HepG2 (cell line): ENCODE data around the gene WBP1. TPM values are rescaled to one million over a fixed set of nuclear protein-coding genes. Genes with fewer than 3 reads are reported as not detected.

Experiments
- ADNP ChIP-seq: sonication (generic); formaldehyde crosslinking; IDR thresholded peaks from 2 replicates; pipeline ENCODE4 v1.4.0; 2020; ENCODE audit warnings: missing genetic modification reagents
- AHR ChIP-seq: IDR thresholded peaks from 2 replicates; pipeline ENCODE4 v1.6.1; 2018; ENCODE audit warnings: missing genetic modification reagents, missing compliant biosample characterization
- CREM ChIP-seq, 2 experiments: sonication (generic) in 1 of 2; formaldehyde crosslinking in 1 of 2; IDR thresholded peaks; 2 replicates each; pipeline versions ENCODE4 v1.4.0 to v1.6.1; 2016 to 2020; ENCODE audit warnings: antibody characterized with exemption in 1 of 2, mild to moderate bottlenecking in 1 of 2, missing genetic modification reagents in 1 of 2
- E2F1 ChIP-seq: sonication (generic); formaldehyde crosslinking; IDR thresholded peaks from 2 replicates; pipeline ENCODE4 v1.5.0; 2020; ENCODE audit warnings: missing genetic modification reagents
- IKZF5 ChIP-seq: IDR thresholded peaks from 2 replicates; pipeline ENCODE4 v1.6.1; 2018; ENCODE audit warnings: missing genetic modification reagents, mild to moderate bottlenecking, missing compliant biosample characterization
- ISL2 ChIP-seq: sonication (generic); formaldehyde crosslinking; IDR thresholded peaks from 2 replicates; pipeline ENCODE4 v1.5.0; 2020; ENCODE audit warnings: missing genetic modification reagents
- JDP2 ChIP-seq: sonication (generic); formaldehyde crosslinking; IDR thresholded peaks from 2 replicates; pipeline ENCODE4 v1.8.1; 2022; ENCODE audit warnings: missing genetic modification reagents, borderline replicate concordance
- KAT8 ChIP-seq: IDR thresholded peaks from 2 replicates; pipeline ENCODE4 v1.6.1; 2016; ENCODE audit warnings: missing genetic modification reagents, missing compliant biosample characterization
- KDM3A ChIP-seq: IDR thresholded peaks from 2 replicates; pipeline ENCODE4 v1.6.1; 2018; ENCODE audit warnings: low read depth, missing compliant biosample characterization
- MAZ ChIP-seq, 2 experiments: sonication (generic) in 1 of 2; formaldehyde crosslinking in 1 of 2; IDR thresholded peaks; 2 replicates each; pipeline versions ENCODE4 v1.5.0 to v1.6.1; 2012 to 2020; ENCODE audit warnings: low read depth in 2 of 2, mild to moderate bottlenecking in 2 of 2, borderline replicate concordance in 1 of 2, improper control_type of control experiment in 1 of 2, low read length in 1 of 2, missing genetic modification reagents in 1 of 2, moderate library complexity in 1 of 2
- PHF5A ChIP-seq: IDR thresholded peaks from one replicate; pipeline ENCODE4 v1.6.1; 2018; ENCODE audit warnings: low read depth, missing genetic modification reagents; ENCODE audit not compliant: unreplicated experiment
- PITX1 ChIP-seq: sonication (generic); formaldehyde crosslinking; IDR thresholded peaks from 2 replicates; pipeline ENCODE4 v1.5.1; 2020; ENCODE audit warnings: mild to moderate bottlenecking, missing genetic modification reagents
- POLR2AphosphoS5 ChIP-seq: IDR thresholded peaks from 2 replicates; pipeline ENCODE4 v1.6.1; 2012; ENCODE audit warnings: low read depth, low read length
- SKIL ChIP-seq: sonication (generic); formaldehyde crosslinking; IDR thresholded peaks from 2 replicates; pipeline ENCODE4 v1.8.0; 2022; ENCODE audit warnings: missing genetic modification reagents, mild to moderate bottlenecking, moderate library complexity, borderline replicate concordance
- ZC3H13 ChIP-seq: sonication (generic); formaldehyde crosslinking; IDR thresholded peaks from 2 replicates; pipeline ENCODE4 v1.8.1; 2023; ENCODE audit warnings: mild to moderate bottlenecking, missing genetic modification reagents, moderate library complexity
- ZNF138 ChIP-seq: sonication (generic); formaldehyde crosslinking; IDR thresholded peaks from 2 replicates; pipeline ENCODE4 v1.5.0; 2020; ENCODE audit warnings: mild to moderate bottlenecking, low read depth, missing genetic modification reagents
- ZNF232 ChIP-seq: sonication (generic); formaldehyde crosslinking; IDR thresholded peaks from 2 replicates; pipeline ENCODE4 v1.4.0; 2020; ENCODE audit warnings: missing genetic modification reagents, borderline replicate concordance
- ZNF350 ChIP-seq: sonication (generic); formaldehyde crosslinking; IDR thresholded peaks from 2 replicates; pipeline ENCODE4 v1.4.0; 2020; ENCODE audit warnings: mild to moderate bottlenecking, low read depth, missing genetic modification reagents, borderline replicate concordance
- ZNF569 ChIP-seq: sonication (generic); formaldehyde crosslinking; IDR thresholded peaks from 2 replicates; pipeline ENCODE4 v1.5.0; 2020; ENCODE audit warnings: mild to moderate bottlenecking, missing genetic modification reagents, moderate library complexity, borderline replicate concordance
- ZNF589 ChIP-seq: sonication (generic); formaldehyde crosslinking; conservative IDR thresholded peaks from 2 replicates; pipeline ENCODE4 v1.8.0; 2022; ENCODE audit warnings: mild to moderate bottlenecking, moderate library complexity, missing genetic modification reagents
- ZNF746 ChIP-seq: sonication (generic); formaldehyde crosslinking; IDR thresholded peaks from 2 replicates; pipeline ENCODE4 v1.8.0; 2022; ENCODE audit warnings: mild to moderate bottlenecking, missing genetic modification reagents
- ZNF883 ChIP-seq: sonication (generic); formaldehyde crosslinking; IDR thresholded peaks from 2 replicates; pipeline ENCODE4 v1.5.1; 2020; ENCODE audit warnings: mild to moderate bottlenecking, missing genetic modification reagents; ENCODE audit errors: not compliant biosample characterization
- polyA plus RNA-seq, 8 experiments: library from polyadenylated mRNA; depleted of rRNA in 3 of 8; stranded (reverse) in 7 of 8; unstranded in 1 of 8; fragments of >200 nt; fragmentation: Illumina TruSeq in 4 of 8; extraction: Trizol in 4 of 8; gene quantifications; 2 replicates each; pipeline versions ENCODE4 v1.2.1 to v1.2.3, GENCODE V29; 2011 to 2016; ENCODE audit warnings: low read depth in 4 of 8, missing spikeins in 1 of 8, mixed read lengths in 1 of 8; ENCODE audit not compliant: insufficient read depth in 1 of 8
- total RNA-seq, 5 experiments: library from RNA; depleted of rRNA; stranded (reverse); fragments of >200 nt; fragmentation: Illumina TruSeq; extraction: Trizol; gene quantifications; 2 replicates each; pipeline ENCODE4 v1.2.3, GENCODE V29; 2016; ENCODE audit warnings: low read depth in 1 of 5
- TF ChIP-seq, protein P1 (sequence below): sonication (generic); formaldehyde crosslinking; conservative IDR thresholded peaks from 2 replicates; pipeline ENCODE4 v1.8.0; 2022; ENCODE audit warnings: low read depth, missing genetic modification reagents

WBP1 gene
- total and polyA plus RNA-seq, 2 of the 13 experiments (the other 11 are each of a cell fraction or from before 2014, with no cell fraction given): 38.8 to 85.7 TPM

DNA sequence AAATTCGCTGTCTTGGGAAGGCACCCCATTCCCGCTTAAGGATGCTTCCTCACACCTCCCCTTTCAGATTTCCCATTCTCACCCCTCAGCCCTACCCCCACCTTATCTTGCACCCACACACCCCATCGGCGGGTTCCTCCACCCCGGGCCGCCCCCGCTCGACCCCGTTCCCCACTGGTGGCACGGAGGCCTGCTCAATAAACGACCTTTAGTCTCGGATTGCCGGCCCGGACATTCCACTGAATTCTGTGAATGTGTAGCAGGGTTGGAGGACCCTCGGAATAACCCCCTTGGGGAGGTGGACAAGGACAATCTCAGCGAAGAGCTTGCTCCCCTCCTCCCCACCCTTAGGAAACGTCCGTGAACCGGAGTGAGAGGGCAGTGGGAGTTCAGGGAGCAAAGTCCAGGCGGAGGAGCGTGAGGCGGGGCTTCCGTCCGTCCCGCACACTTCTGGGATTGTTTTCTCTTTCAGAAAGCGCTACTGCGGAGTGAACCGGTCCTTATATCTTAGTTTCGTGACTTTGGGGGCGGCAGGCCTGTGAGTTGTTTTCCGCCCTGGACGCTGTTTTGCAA lies 44.0 kb downstream of the WBP1 start (continued):
- TF ChIP-seq ZNF350 (CRISPR knock-in tag) (0 out of 2 replicates have a peak, but pooled peaks have one; percentile 49), JDP2 (CRISPR knock-in tag) (peak; percentile 42; the same call in 1 of the 2 replicates), SKIL (CRISPR knock-in tag) (peak; percentile 94), KDM3A (CRISPR knock-in tag) (0 out of 2 replicates have a peak, but pooled peaks have one; percentile 14), PITX1 (CRISPR knock-in tag) (peak; percentile 62; the same call in 1 of the 2 replicates), ZC3H13 (CRISPR knock-in tag) (peak; percentile 81; the same call in 1 of the 2 replicates), ZNF883 (CRISPR knock-in tag) (no peak), ZNF232 (0 out of 2 replicates have a peak, but pooled peaks have one; percentile 19), ZNF589 (CRISPR knock-in tag) (peak; percentile 80), AHR (peak; percentile 49; the same call in 1 of the 2 replicates), KAT8 (CRISPR knock-in tag) (peak; percentile 77; the same call in 1 of the 2 replicates), MAZ (IDR thresholded peaks at IDR 0.05; ENCODE audit: borderline replicate concordance, low read depth, low read length) (peak; percentile 82; the same call in 1 of the 2 replicates), MAZ (CRISPR knock-in tag; IDR thresholded peaks at IDR 0.05; ENCODE audit: low read depth) (peak; percentile 48; the same call in 1 of the 2 replicates), ZNF746 (CRISPR knock-in tag) (peak; percentile 72), IKZF5 (CRISPR knock-in tag) (peak; percentile 84), CREM (IDR thresholded peaks at IDR 0.05) (peak; percentile 75), CREM (CRISPR knock-in tag; IDR thresholded peaks at IDR 0.05) (no peak), PHF5A (peak; percentile 83), ZNF569 (peak; percentile 94; the same call in 1 of the 2 replicates), ZNF138 (CRISPR knock-in tag) (peak; percentile 21; the same call in 1 of the 2 replicates), E2F1 (CRISPR knock-in tag) (peak; percentile 11; the same call in 1 of the 2 replicates), POLR2AphosphoS5 (peak; percentile 86), ADNP (no peak), ISL2 (CRISPR knock-in tag) (peak; percentile 55; the same call in 1 of the 2 replicates)
- TF ChIP-seq, protein P1, sequence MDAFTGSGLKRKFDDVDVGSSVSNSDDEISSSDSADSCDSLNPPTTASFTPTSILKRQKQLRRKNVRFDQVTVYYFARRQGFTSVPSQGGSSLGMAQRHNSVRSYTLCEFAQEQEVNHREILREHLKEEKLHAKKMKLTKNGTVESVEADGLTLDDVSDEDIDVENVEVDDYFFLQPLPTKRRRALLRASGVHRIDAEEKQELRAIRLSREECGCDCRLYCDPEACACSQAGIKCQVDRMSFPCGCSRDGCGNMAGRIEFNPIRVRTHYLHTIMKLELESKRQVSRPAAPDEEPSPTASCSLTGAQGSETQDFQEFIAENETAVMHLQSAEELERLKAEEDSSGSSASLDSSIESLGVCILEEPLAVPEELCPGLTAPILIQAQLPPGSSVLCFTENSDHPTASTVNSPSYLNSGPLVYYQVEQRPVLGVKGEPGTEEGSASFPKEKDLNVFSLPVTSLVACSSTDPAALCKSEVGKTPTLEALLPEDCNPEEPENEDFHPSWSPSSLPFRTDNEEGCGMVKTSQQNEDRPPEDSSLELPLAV (CRISPR knock-in tag): no peak
